ENCODE results near the gene CFAP119. TPM values are rescaled to one million over a fixed set of nuclear protein-coding genes. Genes with fewer than 3 reads are reported as not detected.

CFAP119 gene
- total and polyA plus RNA-seq, 12 donors = 2.3 to 37.6 (median 8.0) TPM

- no peaks in the 10 kb centered on the region for H3K9me3 ChIP-seq (replicated peaks in 1 of 3)
- DNase-seq = peak in 1 of 7 donors; percentile 12
- intact Hi-C loops (cut with DNase I) = loop anchor here in 1 of 2 donors (10.0 kb wide), 1 partner anchor 46 kb away; no protein-coding TSS in a partner anchor
- no peaks in the 10 kb centered on the region for H3K27me3 ChIP-seq
- no peak overlapping the region for H3K27ac ChIP-seq
- 90 to 93% (median 92%) methylated on average over 16 to 20 of the region's 20 CpGs for WGBS, 4 donors
- peaks cover 0 to 36% of the 10 kb centered on the region in 2 donors for H3K36me3 ChIP-seq (replicated peaks in 1 of 2)
- no peak for TF ChIP-seq POLR2A (IDR thresholded peaks at IDR 0.05)
- TF ChIP-seq, protein P1, sequence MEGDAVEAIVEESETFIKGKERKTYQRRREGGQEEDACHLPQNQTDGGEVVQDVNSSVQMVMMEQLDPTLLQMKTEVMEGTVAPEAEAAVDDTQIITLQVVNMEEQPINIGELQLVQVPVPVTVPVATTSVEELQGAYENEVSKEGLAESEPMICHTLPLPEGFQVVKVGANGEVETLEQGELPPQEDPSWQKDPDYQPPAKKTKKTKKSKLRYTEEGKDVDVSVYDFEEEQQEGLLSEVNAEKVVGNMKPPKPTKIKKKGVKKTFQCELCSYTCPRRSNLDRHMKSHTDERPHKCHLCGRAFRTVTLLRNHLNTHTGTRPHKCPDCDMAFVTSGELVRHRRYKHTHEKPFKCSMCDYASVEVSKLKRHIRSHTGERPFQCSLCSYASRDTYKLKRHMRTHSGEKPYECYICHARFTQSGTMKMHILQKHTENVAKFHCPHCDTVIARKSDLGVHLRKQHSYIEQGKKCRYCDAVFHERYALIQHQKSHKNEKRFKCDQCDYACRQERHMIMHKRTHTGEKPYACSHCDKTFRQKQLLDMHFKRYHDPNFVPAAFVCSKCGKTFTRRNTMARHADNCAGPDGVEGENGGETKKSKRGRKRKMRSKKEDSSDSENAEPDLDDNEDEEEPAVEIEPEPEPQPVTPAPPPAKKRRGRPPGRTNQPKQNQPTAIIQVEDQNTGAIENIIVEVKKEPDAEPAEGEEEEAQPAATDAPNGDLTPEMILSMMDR (IDR thresholded peaks at IDR 0.05) = no peak
- H3K4me1 ChIP-seq (replicated peaks in 1 of 2) = peaks cover 0 to 8% of the 10 kb centered on the region in 2 donors
- H3K4me3 ChIP-seq = no peak overlapping the region
These were observed 10.9 kb downstream of the CFAP119 start for GRCh38 chr16:30750876-30751465.

DNA sequence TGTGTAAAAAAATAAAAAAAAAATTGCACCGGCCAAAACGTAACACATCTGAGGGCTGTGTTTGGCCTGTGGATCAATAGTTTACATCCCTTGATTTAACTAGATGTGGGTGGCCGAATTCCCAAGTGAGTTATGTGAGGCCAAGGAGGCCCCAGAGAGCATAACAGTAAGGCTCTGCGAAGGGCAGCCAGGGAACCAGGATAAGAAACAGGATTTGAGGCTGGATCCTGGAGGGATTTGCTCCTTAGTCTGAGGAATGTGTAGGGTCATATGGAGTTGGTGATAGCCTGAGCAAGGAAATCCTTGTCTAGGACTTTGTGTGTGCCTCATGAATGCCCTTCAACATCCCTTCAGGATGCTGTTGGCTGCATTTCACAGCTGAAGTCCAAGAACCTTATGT, 11.7 kb downstream of the CFAP119 start:
- intact Hi-C loops (cut with DNase I) = loop anchor here in 1 of 2 donors (10.0 kb wide), 1 partner anchor 45 kb away; no protein-coding TSS in a partner anchor
- peaks cover 0 to 31% of the 10 kb centered on the region in 2 donors for H3K36me3 ChIP-seq (replicated peaks in 1 of 2)
- peaks cover 0 to 8% of the 10 kb centered on the region in 2 donors for H3K4me1 ChIP-seq (replicated peaks in 1 of 2)
- 91 to 95% (median 92%) methylated on average over 4 of the region's 4 CpGs for WGBS, 4 donors
- H3K27ac ChIP-seq = no peak overlapping the region
- H3K9me3 ChIP-seq (replicated peaks in 1 of 3) = no peaks in the 10 kb centered on the region
- TF ChIP-seq, protein P1 (IDR thresholded peaks at IDR 0.05) = no peak
- TF ChIP-seq POLR2A (IDR thresholded peaks at IDR 0.05) = no peak
- H3K27me3 ChIP-seq = no peaks in the 10 kb centered on the region
- no peak for DNase-seq
- H3K4me3 ChIP-seq = no peak overlapping the region

- Histone ChIP-seq H3K4me3 (peak overlapping the region in 2 of 4 donors; percentile 85 to 98), H3K36me3 (replicated peaks in 1 of 2) (peaks cover 0 to 28% of the 10 kb centered on the region in 2 donors), H3K4me1 (replicated peaks in 1 of 2) (peaks cover 0 to 8% of the 10 kb centered on the region in 2 donors), H3K27me3 (no peaks in the 10 kb centered on the region), H3K27ac (peak overlapping the region in 4 of 5 donors; percentile 46 to 93 (median 64)), H3K9me3 (replicated peaks in 1 of 3) (no peaks in the 10 kb centered on the region)
- 15 to 56% (median 22%) methylated on average over 10 to 36 of the region's 36 CpGs for WGBS, 4 donors
- intact Hi-C loops (cut with DNase I) = no loop called here
- DNase-seq = peak in 6 of 7 donors; percentile 58 to 76 (median 66)
- no peak for TF ChIP-seq POLR2A (IDR thresholded peaks at IDR 0.05)
- TF ChIP-seq, protein P1 (IDR thresholded peaks at IDR 0.05) = no peak
These were observed 13.0 kb downstream of the CFAP119 start for GRCh38 chr16:30748634-30749445.
